Activated T-cell treated with anti-CD3 and anti-CD28 coated beads, Interleukin-2, amount 50 U/mL, for 1 hour (primary cell): Measurements from ENCODE around the gene ACTR10.

Source experiments
- DNase-seq: peaks from one replicate; pipeline ENCODE4 v3.0.0-alpha.2; 2020

Gene ACTR10

DNA sequence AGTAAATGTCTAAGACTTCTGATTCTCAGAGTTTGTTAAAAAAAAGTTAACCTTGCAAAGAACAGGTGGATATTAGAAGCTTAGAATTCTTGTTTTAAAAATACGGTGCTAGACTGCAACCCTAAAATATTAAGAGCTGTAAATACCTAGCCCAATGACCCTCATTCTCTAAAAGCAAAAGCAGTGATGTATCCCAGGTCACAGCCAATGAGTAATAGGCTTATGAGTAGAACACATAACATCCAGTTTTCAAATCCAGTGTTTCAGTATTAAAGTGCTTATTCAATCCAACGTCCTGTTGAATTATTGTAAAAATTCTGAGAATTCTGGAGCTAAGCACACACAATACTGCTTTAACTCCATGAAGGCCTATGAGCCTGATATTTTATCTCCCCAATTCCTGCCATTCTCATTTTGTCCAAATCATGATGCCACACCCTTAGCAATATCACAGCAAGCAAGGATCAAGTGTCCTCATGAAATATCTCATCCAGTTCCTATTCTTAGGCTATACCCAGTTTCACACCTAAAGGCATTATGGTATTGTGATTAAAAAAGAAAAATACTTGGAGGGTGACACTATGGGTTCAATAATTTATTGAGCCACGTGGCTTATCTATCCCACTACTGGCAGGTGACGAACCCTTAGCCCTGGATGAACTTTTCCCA lies 83.1 kb downstream of the ACTR10 start:
- DNase-seq = no peak

DNA sequence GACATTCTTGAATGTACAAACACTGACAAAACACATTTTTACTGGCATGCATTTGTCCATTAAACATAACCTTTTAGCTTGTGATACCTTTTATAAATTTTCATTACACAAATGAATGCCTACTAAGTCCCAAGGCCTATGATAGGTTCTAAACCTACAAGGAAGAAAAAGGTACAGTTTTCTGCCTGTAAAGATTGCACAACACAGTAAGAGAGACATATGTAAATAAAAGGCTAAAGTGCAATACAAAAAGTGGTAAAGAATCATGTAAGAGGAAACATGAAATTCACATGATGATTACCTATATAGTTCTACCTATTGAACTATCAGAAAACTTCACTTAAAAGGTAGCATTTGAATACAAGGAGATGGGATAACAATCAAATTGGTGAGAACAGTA lies 83.8 kb downstream of the ACTR10 start:
- DNase-seq = no peak

DNA sequence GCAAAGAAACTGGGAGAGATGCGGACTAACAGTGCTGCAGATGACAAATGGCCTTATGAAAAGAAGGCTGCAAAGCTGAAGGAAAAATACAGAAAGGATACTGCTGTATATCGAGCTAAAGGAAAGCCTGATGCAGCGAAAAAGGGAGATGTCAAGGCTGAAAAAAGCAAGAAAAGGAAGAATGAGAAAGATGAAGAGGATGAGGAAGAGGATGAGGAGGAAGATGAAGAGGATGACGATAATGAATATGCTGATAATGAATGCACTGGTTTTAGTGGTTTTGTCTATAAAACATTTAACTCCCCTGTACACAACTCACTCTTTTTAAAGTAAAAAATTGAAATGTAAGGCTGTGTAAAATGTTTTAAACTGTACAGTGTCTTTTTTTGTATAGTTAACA lies 85.2 kb downstream of the ACTR10 start:
- no peak for DNase-seq
